Parathyroid adenoma (tissue), 2 donors: ENCODE measurements around the gene TFDP3.

Experiments used
- H2AFZ ChIP-seq: fragments of 300-600 bp; sonication (generic); one replicate; pipeline ENCODE4 v1.7.0; 2017; ENCODE audit warnings: antibody characterized with exemption, mild to moderate bottlenecking
- H3K27ac ChIP-seq: fragments of 300-600 bp; sonication (generic); one replicate; pipeline ENCODE4 v1.7.0; 2017
- H3K27me3 ChIP-seq: fragments of 300-600 bp; sonication (generic); one replicate; pipeline ENCODE4 v1.7.0; 2017; ENCODE audit warnings: low read length; ENCODE audit not compliant: control insufficient read depth, insufficient read depth
- H3K36me3 ChIP-seq: fragments of 300-600 bp; sonication (generic); one replicate; pipeline ENCODE4 v1.7.0; 2017; ENCODE audit warnings: low read length; ENCODE audit not compliant: control insufficient read depth, insufficient read depth
- H3K4me1 ChIP-seq: fragments of 300-600 bp; sonication (generic); one replicate; pipeline ENCODE4 v1.7.0; 2017; ENCODE audit warnings: control low read depth
- H3K4me2 ChIP-seq: fragments of 300-600 bp; sonication (generic); one replicate; pipeline ENCODE4 v1.7.0; 2017; ENCODE audit warnings: low read length
- H3K4me3 ChIP-seq: fragments of 300-600 bp; sonication (generic); one replicate; pipeline ENCODE4 v1.7.0; 2017; ENCODE audit warnings: low read depth, low read length
- H3K79me2 ChIP-seq: fragments of 300-600 bp; sonication (generic); one replicate; pipeline ENCODE4 v1.7.0; 2017; ENCODE audit warnings: control low read depth
- H3K9ac ChIP-seq: fragments of 300-600 bp; sonication (generic); one replicate; pipeline ENCODE4 v1.7.0; 2017; ENCODE audit warnings: mild to moderate bottlenecking
- H3K9me3 ChIP-seq: fragments of 300-600 bp; sonication (generic); one replicate; pipeline ENCODE4 v1.7.0; 2017; ENCODE audit warnings: low read length; ENCODE audit not compliant: control insufficient read depth
- CTCF ChIP-seq: fragments of 300-600 bp; sonication (generic); IDR thresholded peaks from one replicate; pipeline ENCODE4 v1.7.0; 2017; ENCODE audit warnings: antibody characterized with exemption, mild to moderate bottlenecking
- donor health status: primary hyperparathyroidism.

TFDP3 gene

GRCh38 chrX:133183806-133184205, 34.3 kb downstream of the TFDP3 start:
- H2AFZ ChIP-seq, result no peak overlapping the region
- H3K27me3 ChIP-seq, result no peaks in the 10 kb centered on the region
- no peak overlapping the region for H3K27ac ChIP-seq
- no peak overlapping the region for H3K9ac ChIP-seq
- no peak for TF ChIP-seq CTCF
- H3K79me2 ChIP-seq, result no peaks in the 10 kb centered on the region
- H3K9me3 ChIP-seq, result no peaks in the 10 kb centered on the region
- no peaks in the 10 kb centered on the region for H3K36me3 ChIP-seq
- H3K4me2 ChIP-seq, result no peak overlapping the region
- H3K4me1 ChIP-seq, result no peaks in the 10 kb centered on the region
- no peak overlapping the region for H3K4me3 ChIP-seq

- Histone ChIP-seq H3K79me2 (no peaks in the 10 kb centered on the region), H3K4me2 (no peak overlapping the region), H3K9ac (no peak overlapping the region), H3K27ac (no peak overlapping the region), H3K36me3 (no peaks in the 10 kb centered on the region), H3K9me3 (no peaks in the 10 kb centered on the region), H3K27me3 (no peaks in the 10 kb centered on the region), H3K4me1 (no peaks in the 10 kb centered on the region), H2AFZ (no peak overlapping the region), H3K4me3 (no peak overlapping the region)
- TF ChIP-seq CTCF, result no peak
These were observed 38.7 kb downstream of the TFDP3 start for GRCh38 chrX:133179500-133179899.

GRCh38 chrX:133177202-133177601, 41.0 kb downstream of the TFDP3 start:
- Histone ChIP-seq H3K4me1 (no peaks in the 10 kb centered on the region), H3K9ac (no peak overlapping the region), H3K27me3 (no peaks in the 10 kb centered on the region), H3K4me2 (no peak overlapping the region), H2AFZ (no peak overlapping the region), H3K36me3 (no peaks in the 10 kb centered on the region), H3K79me2 (no peaks in the 10 kb centered on the region), H3K27ac (no peak overlapping the region), H3K9me3 (no peaks in the 10 kb centered on the region), H3K4me3 (no peak overlapping the region)
- no peak for TF ChIP-seq CTCF

GRCh38 chrX:133175605-133176004, 42.5 kb downstream of the TFDP3 start:
- Histone ChIP-seq H3K79me2 (no peaks in the 10 kb centered on the region), H3K9ac (no peak overlapping the region), H3K27ac (no peak overlapping the region), H3K4me1 (no peaks in the 10 kb centered on the region), H3K27me3 (no peaks in the 10 kb centered on the region), H3K9me3 (no peaks in the 10 kb centered on the region), H3K4me3 (no peak overlapping the region), H3K36me3 (no peaks in the 10 kb centered on the region), H3K4me2 (no peak overlapping the region), H2AFZ (no peak overlapping the region)
- no peak for TF ChIP-seq CTCF

- no peak overlapping the region for H2AFZ ChIP-seq
- no peak overlapping the region for H3K4me3 ChIP-seq
- no peak overlapping the region for H3K4me2 ChIP-seq
- H3K36me3 ChIP-seq, result no peaks in the 10 kb centered on the region
- no peak for TF ChIP-seq CTCF
- no peaks in the 10 kb centered on the region for H3K4me1 ChIP-seq
- H3K79me2 ChIP-seq, result no peaks in the 10 kb centered on the region
- H3K27me3 ChIP-seq, result no peaks in the 10 kb centered on the region
- no peak overlapping the region for H3K27ac ChIP-seq
- no peaks in the 10 kb centered on the region for H3K9me3 ChIP-seq
- H3K9ac ChIP-seq, result no peak overlapping the region
These were observed 43.0 kb downstream of the TFDP3 start for GRCh38 chrX:133175162-133175561.
